ENCODE data around the gene FRMD4B. TPM values are rescaled to one million over a fixed set of nuclear protein-coding genes. Genes with fewer than 3 reads are reported as not detected.

FRMD4B gene
- total RNA-seq, 2 donors from 2014 or later: 2.1 to 2.2 TPM

- no peak overlapping the region for H3K27ac Mint-ChIP-seq
Measured at GRCh38 chr3:69378112-69378802, 7.6 kb downstream of the FRMD4B start.

GRCh38 chr3:69377262-69377661 lies 8.6 kb downstream of the FRMD4B start:
- peaks cover 3% of the 10 kb centered on the region for H3K4me1 Mint-ChIP-seq

More at GRCh38 chr3:69378112-69378802, 7.6 kb downstream of the FRMD4B start:
- DNase-seq: no peak
- 88 to 94% methylated on average over 2 to 3 of the region's 3 CpGs for WGBS, 2 experiments (ENCODE audit: insufficient coverage in 1 of 2, insufficient read length in 1 of 2)
- Mint-ChIP-seq H3K27me3 (ENCODE audit: insufficient read depth) (peaks cover 2% of the 10 kb centered on the region), H3K4me3 (no peak overlapping the region), H3K9me3 (no peaks in the 10 kb centered on the region), H3K36me3 (ENCODE audit: low read depth) (no peaks in the 10 kb centered on the region), H3K4me1 (no peaks in the 10 kb centered on the region)
- TF ChIP-seq CTCF (conservative IDR thresholded peaks at IDR 0.05): no peak
- Histone ChIP-seq H3K27me3 (ENCODE audit: control insufficient read depth, insufficient read depth, low read length, poor library complexity, severe bottlenecking) (no peaks in the 10 kb centered on the region), H3K9ac (ENCODE audit: extremely low read depth, low read length, poor library complexity, severe bottlenecking) (no peak overlapping the region), H3K36me3 (ENCODE audit: control insufficient read depth, insufficient read depth, low read length) (no peaks in the 10 kb centered on the region), H3K9me3 (ENCODE audit: control insufficient read depth, low read length) (no peaks in the 10 kb centered on the region), H3K27ac (ENCODE audit: low read depth, low read length) (no peak overlapping the region), H3K4me3 (ENCODE audit: low read length) (no peak overlapping the region), H3K4me1 (ENCODE audit: control insufficient read depth, insufficient read depth, low read length) (no peaks in the 10 kb centered on the region)

GRCh38 chr3:69376731-69377130 lies 9.2 kb downstream of the FRMD4B start:
- Mint-ChIP-seq H3K4me3 (no peak overlapping the region), H3K27me3 (ENCODE audit: insufficient read depth) (peaks cover 2% of the 10 kb centered on the region), H3K4me1 (peaks cover 3% of the 10 kb centered on the region), H3K27ac (no peak overlapping the region), H3K36me3 (ENCODE audit: low read depth) (no peaks in the 10 kb centered on the region), H3K9me3 (no peaks in the 10 kb centered on the region)
- H3K4me3 ChIP-seq (ENCODE audit: low read length): no peak overlapping the region
- H3K27ac ChIP-seq (ENCODE audit: low read depth, low read length): no peak overlapping the region
- WGBS, 2 experiments (ENCODE audit: insufficient coverage in 1 of 2, insufficient read length in 1 of 2): 81 to 93% methylated on average over 2 of the region's 2 CpGs
- no peaks in the 10 kb centered on the region for H3K4me1 ChIP-seq (ENCODE audit: control insufficient read depth, insufficient read depth, low read length)
- no peak for TF ChIP-seq CTCF (conservative IDR thresholded peaks at IDR 0.05)
- no peak for DNase-seq
- H3K36me3 ChIP-seq (ENCODE audit: control insufficient read depth, insufficient read depth, low read length): no peaks in the 10 kb centered on the region
- H3K9me3 ChIP-seq (ENCODE audit: control insufficient read depth, low read length): no peaks in the 10 kb centered on the region
- H3K9ac ChIP-seq (ENCODE audit: extremely low read depth, low read length, poor library complexity, severe bottlenecking): no peak overlapping the region
- no peaks in the 10 kb centered on the region for H3K27me3 ChIP-seq (ENCODE audit: control insufficient read depth, insufficient read depth, low read length, poor library complexity, severe bottlenecking)

More at GRCh38 chr3:69377262-69377661, 8.6 kb downstream of the FRMD4B start:
- Histone ChIP-seq H3K27ac (ENCODE audit: low read depth, low read length) (no peak overlapping the region), H3K4me3 (ENCODE audit: low read length) (no peak overlapping the region), H3K4me1 (ENCODE audit: control insufficient read depth, insufficient read depth, low read length) (no peaks in the 10 kb centered on the region), H3K36me3 (ENCODE audit: control insufficient read depth, insufficient read depth, low read length) (no peaks in the 10 kb centered on the region), H3K9me3 (ENCODE audit: control insufficient read depth, low read length) (no peaks in the 10 kb centered on the region), H3K9ac (ENCODE audit: extremely low read depth, low read length, poor library complexity, severe bottlenecking) (no peak overlapping the region), H3K27me3 (ENCODE audit: control insufficient read depth, insufficient read depth, low read length, poor library complexity, severe bottlenecking) (no peaks in the 10 kb centered on the region)
- H3K27ac Mint-ChIP-seq: no peak overlapping the region
- H3K27me3 Mint-ChIP-seq (ENCODE audit: insufficient read depth): peaks cover 2% of the 10 kb centered on the region
- DNase-seq: no peak
- H3K4me3 Mint-ChIP-seq: no peak overlapping the region
- 75% methylated on average over 3 of the region's 3 CpGs; no CpG with 5 or more reads in 1 of the 2 experiments for WGBS, 2 experiments (ENCODE audit: insufficient coverage in 1 of 2, insufficient read length in 1 of 2)
- H3K36me3 Mint-ChIP-seq (ENCODE audit: low read depth): no peaks in the 10 kb centered on the region
- no peak for TF ChIP-seq CTCF (conservative IDR thresholded peaks at IDR 0.05)
- H3K9me3 Mint-ChIP-seq: no peaks in the 10 kb centered on the region

Measured in endodermal cell (in vitro differentiated cells).